ENCODE data around the gene INPP5A.

Gene INPP5A

DNA sequence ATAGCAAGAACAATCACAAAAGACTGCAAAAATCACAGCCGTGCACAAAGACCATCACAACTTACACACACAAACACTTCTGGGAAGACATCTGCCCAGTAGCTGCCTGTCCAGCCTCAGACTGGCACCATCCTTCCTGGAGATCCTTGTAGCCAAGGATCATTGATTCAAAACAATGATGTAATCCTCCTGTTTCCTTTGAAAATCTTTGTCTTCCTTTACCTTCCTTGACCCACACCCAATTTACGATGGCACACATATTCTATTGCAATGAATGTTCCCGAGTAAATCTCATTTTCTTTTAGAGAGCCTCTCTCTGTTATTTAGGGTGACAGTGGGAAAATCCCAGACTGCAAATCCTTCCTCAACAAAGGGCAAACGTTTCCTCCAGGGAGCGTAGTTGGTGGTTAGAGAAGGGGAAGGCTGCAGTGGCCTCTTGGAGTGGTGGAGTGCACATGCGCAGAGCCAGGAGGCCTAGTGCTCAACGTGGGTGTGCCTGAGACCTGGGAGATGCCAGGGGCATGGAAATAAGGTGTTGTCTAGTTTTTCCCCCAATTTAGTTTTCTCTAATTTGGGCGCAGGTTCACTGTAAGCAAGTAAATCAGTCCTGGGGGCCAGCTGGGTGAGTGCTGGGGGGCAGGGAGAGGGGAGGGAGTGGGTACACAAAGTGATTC is 3.1 kb upstream of the INPP5A start:
- DNase-seq (ENCODE audit: low spot score) = no peak

DNA sequence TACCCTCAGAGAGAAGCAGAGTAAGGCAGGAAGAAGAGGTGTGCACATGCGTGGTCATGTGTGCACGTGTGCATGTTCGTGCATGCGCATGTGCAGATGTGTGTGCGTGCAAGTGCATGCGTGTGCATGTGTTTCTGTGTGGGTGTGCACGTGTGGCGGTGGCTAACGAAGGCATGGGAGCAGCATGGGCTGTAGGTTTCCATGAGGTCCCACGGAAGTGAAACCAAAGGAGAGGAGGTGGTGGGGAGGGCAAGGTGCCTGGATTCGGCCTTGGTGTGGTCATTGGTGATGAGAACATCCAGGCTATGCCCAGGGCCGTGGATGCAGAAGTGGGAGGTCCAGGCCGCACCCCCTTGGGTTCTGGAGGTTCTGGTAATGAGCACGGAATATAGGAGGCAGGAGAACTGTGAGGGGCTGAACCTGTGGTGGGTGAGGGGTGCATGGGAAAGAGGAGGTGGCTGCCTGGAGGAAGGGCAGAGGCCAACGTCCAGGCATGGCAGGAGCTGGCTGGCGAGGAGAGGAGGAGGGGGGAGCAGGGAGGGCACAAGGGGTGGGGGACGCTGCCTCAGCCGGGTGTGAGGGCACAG is 2.4 kb upstream of the INPP5A start:
- no peak for DNase-seq (ENCODE audit: low spot score)

DNA sequence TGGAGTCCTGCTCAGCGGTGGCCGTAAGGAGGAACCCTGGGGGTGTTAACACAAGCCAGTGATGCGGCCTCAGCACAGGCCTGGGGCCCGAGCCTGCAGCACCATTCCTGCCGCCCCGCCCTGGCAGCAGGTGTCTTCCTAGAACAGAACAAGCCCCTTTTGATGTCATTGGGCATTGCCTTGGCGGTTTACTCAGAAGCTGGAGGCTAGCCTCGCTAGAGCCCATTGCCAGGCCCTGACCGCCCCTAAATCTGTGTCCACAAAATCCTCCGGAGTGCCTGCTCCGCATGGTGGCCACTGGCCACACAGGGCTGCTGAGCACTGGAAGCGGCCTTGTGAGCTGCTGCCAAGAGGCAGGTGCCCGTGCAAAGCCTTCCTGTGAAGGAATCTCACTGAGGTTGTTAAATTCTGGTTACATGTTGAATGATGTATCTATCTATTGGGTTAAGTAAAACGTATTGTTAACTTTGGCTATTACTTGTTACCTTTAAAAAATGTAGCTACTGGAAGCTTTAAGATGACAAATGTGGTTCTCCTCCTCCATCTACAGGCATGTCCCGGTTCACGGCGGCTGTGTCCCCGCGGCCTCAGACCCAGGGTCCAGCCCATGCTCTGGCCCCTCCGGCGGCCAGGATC is 1.2 kb upstream of the INPP5A start:
- DNase-seq (ENCODE audit: low spot score) = peak; percentile 23

DNA sequence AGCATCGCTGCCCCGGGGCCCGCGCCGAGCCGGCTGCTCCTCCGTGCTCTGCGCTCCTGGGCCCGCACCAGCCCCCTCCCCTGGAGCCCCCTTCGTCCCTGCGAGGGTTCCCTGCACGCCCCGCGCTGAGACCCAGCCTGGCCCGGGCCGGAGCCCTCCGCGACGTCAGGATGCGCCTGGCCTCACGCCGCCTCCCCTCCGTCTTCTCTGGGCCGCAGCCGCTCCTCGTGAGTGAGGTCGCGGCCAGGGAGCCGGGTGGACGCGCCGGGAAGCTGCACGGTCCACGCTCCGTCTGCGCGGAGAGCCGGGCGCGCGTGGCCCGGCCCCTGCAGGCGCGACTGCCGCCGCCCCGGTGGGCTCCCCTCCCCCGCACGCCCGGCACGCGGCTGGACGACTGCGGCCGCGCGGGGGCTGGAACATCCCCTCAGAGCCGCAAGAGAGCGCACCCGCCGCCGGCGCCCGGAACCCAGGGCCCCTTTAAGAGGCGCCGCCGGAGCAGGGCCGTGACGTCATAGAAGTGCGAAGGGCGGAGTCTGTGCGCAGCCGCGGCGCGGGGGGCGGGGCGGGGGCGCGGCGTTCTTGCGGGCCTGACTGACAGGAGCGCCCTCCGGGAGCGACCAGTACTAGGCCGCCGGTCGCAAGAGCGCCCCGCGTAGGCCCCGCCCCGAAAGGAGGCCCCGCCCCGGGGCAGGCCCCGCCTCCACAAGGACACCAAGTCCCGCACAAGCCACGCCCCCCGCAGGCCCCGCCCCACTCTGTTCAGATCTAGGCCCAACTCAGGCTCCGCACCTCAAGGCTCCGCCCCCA is 507 bp upstream of the INPP5A start:
- DNase-seq (ENCODE audit: low spot score) = peak; percentile 98

- no peak for DNase-seq (ENCODE audit: low spot score)
Observed at GRCh38 chr10:132538031-132538789, 623 bp downstream of the INPP5A start.

- no peak for DNase-seq (ENCODE audit: low spot score)
Observed at GRCh38 chr10:132538790-132539421, 1.3 kb downstream of the INPP5A start.

- DNase-seq (ENCODE audit: low spot score) = no peak
Observed at GRCh38 chr10:132539431-132539839, 1.8 kb downstream of the INPP5A start.

GRCh38 chr10:132539894-132540293 is 2.3 kb downstream of the INPP5A start:
- DNase-seq (ENCODE audit: low spot score) = no peak

- no peak for DNase-seq (ENCODE audit: low spot score)
Observed at GRCh38 chr10:132540456-132540855, 2.9 kb downstream of the INPP5A start.

DNA sequence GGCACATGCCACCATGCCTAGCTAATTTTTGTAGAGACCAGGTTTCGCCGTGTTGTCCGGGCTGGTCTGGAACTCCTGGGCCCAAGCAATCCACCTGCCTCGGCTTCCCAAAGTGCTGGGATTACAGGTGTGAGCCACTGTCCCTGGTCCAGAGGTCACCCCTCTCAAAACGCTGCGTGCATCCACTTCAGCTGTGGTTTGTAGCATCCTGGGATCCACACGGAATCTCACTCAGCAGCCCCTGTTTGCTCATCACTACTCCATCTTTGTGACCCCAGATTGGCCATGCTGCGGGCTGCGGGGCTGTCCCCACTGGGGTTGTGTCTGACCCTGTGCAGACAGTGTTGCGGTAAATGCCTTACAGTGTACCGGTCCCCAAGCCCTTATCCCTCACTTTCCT is 3.5 kb downstream of the INPP5A start:
- DNase-seq (ENCODE audit: low spot score) = no peak

GRCh38 chr10:132541601-132542011 is 4.0 kb downstream of the INPP5A start:
- DNase-seq (ENCODE audit: low spot score) = no peak

- no peak for DNase-seq (ENCODE audit: low spot score)
Observed at GRCh38 chr10:132542086-132542775, 4.6 kb downstream of the INPP5A start.

- no peak for DNase-seq (ENCODE audit: low spot score)
Observed at GRCh38 chr10:132542819-132543218, 5.2 kb downstream of the INPP5A start.

DNA sequence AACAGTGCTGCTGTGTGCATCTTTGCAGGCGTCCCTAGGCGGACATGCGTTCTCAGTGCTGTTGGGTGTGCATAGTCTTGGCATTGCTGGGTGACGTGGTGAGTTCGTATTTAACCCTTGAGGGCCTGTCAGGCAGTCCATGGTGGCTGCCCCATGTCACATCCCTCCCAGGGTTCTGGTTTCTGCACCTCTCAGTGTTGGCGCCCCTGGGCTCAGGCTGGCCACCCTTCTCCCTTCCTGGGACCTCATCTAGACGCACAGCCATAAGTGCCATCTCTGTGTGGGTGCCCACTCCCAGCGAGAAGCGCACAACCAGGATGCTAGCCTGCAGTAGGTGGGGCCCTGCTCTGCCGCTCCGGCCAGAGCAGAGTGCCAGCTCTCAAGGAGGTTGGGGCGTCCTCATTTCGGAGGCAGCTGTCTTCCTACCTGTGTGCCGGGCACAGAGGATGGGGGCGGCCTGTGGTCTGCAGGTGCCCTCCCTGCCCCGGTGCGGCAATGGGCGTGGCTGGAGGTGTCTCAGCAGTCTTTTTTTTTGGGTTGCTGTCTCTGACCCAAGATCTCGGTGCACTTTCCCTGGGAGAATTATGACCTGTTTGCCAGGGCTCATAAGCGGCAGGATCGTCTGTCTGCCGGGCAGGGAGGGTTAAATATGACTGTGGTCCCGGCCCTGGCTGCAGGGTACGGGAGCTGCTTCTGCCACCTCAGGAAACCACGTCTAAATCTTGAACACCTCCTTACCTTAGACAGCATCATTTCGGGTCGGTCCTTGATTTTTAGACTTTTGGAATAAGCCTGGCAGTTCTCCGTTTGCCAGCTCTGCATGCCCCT is 6.5 kb downstream of the INPP5A start:
- DNase-seq (ENCODE audit: low spot score) = no peak

DNA sequence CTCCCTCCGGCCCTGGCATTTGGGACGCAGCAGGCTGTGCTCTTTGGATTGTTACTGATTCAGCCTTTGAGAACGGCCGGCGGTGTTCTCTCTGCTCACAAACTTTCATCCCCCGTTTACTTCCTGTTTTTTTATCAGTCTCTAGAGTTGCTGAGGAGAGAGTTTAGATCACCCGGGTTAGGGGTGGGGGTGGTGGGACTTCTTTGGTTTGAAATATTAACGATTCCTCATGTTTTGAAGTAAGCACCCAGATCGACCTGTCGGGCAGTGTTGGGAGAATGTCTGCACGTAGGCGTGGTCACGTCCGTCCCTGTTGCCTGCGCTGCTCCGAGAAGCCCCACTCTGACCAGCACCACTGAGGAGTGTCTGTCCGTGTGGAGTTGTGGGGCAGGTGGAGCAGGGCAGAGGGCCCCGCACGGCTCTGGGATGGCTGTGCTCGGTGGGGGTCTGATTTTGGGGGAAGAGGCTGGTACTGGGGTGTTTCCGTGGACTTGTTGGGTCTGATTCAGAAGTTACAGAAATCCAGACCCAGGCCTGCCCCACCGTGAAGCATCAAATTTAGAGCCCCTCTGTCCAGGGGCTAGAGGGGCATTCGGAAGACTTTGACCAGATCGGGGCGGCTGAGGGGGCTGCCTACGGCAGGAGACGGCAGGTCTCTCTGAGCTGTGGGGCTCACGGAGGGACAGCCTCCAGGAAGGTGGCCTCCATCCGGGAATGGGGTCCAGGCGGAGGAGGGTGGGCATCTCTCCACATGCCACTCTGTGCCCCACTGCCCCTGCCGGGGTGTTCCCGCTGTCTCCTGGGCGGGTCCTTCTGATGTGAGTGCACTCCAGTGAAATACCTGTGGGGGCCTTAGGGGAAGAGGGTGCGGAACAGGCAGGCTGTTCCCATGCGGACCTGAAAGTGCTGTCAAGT is 7.4 kb downstream of the INPP5A start:
- no peak for DNase-seq (ENCODE audit: low spot score)

DNA sequence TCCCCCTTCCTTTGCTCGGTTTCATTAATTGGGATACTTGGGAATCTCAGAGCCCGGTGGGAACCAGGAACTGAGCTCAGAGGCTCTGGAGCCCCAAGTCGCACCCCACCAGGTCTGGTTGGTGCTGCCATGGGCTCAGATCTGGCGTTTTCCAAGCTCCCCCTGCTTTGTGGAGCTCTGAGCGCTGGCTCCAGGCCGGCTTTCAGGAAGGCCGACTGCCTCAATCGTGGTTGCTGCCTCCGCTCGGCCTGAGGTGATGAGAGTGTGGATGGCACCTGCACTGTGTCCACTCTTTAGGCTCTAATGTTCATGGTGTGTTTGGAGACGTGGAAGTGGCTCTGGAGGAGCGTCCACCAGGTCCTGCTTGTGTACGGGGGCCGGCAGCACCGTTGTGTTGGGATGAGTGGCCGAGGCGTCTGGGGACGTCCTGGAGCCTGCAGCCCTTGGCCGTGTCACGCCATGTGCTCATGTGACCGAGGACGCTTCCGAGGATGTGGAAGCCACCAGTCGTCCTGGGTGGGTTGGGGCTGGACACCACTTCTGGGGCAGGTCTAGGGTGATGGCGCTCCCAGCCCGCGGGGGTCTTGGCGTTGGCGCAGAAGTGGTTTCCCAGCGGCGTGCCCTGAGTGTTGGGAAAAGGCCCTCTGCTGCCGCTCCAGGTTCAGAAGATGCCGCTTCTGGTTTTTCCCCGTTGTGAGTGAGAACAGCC is 8.2 kb downstream of the INPP5A start:
- no peak for DNase-seq (ENCODE audit: low spot score)

DNA sequence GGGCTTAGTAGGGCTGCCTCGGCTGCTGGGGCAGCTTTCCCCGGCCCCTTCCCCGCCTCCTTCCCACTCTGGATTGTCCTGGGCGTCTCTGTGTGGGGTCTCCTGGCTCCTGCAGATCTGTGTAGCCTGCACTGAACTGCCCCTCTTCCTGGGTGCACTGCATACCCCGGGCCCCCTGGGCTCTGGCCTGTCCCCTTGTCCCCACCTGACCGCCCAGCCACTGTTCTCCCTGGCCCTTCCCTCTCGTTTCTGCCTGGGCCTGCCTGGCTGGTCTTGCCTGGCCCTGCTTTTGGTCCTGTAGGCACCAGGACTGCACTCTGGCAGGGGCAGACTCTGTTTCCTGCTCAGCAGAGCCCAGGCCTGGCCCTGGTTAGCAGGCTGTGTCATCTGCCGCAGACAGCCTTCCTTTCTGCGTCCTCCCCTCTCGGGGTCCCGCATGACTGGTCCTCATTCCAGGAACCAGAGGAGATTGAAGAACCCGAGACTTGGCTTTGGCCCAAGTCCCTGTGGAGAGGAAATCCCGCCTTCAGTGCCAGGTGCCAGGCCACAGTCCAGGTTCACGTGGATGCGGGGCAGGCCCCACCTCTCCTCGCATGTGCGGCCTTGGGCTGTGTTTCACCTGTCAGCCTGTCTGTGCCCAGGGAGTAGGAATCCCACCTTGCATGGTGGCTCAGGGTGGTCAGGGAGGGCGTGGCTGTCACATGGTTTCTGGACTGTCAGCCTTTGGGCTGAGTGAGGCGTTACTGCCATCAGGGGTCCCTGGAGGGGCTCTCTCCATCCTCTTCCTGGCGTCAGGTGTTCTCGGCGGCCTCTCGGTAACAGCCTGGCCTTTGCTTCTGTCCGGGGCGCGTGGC is 9.2 kb downstream of the INPP5A start:
- DNase-seq (ENCODE audit: low spot score) = no peak

Data from SK-N-DZ (cell line).